ENCODE data around the gene PFDN1.

- TF ChIP-seq CTCF (IDR thresholded peaks at IDR 0.05) (no peak), POLR2A (IDR thresholded peaks at IDR 0.05) (no peak)
Measured at GRCh38 chr5:140303966-140304365, 1.1 kb upstream of the PFDN1 start.

Measured in testis (tissue), 2 donors.